Measurements from ENCODE around the gene PHYKPL. TPM values are rescaled to one million over a fixed set of nuclear protein-coding genes. Genes with fewer than 3 reads are reported as not detected.

Gene PHYKPL
- total RNA-seq, 2 donors from 2014 or later: 78.3 to 94.8 TPM

- H3K4me3 ChIP-seq: no peak overlapping the region
- no peaks in the 10 kb centered on the region for H3K36me3 ChIP-seq
Measured at GRCh38 chr5:178246624-178247279, 14.2 kb upstream of the PHYKPL start.

GRCh38 chr5:178245389-178245788 lies 12.8 kb upstream of the PHYKPL start:
- DNase-seq (ENCODE audit: low spot score) (no peak), ATAC-seq (ENCODE audit: insufficient number of reproducible peaks, low FRiP score, low read depth) (no peak)
- Histone ChIP-seq H3K9me3 (no peaks in the 10 kb centered on the region), H3K27ac (no peak overlapping the region), H3K27me3 (replicated peaks; ENCODE audit: insufficient read depth) (no peaks in the 10 kb centered on the region), H3K36me3 (no peaks in the 10 kb centered on the region), H3K4me1 (ENCODE audit: control insufficient read depth in 1 of 2, low read depth in 2 of 2) (no peaks in the 10 kb centered on the region), H3K4me3 (no peak overlapping the region)
- TF ChIP-seq, protein P1, sequence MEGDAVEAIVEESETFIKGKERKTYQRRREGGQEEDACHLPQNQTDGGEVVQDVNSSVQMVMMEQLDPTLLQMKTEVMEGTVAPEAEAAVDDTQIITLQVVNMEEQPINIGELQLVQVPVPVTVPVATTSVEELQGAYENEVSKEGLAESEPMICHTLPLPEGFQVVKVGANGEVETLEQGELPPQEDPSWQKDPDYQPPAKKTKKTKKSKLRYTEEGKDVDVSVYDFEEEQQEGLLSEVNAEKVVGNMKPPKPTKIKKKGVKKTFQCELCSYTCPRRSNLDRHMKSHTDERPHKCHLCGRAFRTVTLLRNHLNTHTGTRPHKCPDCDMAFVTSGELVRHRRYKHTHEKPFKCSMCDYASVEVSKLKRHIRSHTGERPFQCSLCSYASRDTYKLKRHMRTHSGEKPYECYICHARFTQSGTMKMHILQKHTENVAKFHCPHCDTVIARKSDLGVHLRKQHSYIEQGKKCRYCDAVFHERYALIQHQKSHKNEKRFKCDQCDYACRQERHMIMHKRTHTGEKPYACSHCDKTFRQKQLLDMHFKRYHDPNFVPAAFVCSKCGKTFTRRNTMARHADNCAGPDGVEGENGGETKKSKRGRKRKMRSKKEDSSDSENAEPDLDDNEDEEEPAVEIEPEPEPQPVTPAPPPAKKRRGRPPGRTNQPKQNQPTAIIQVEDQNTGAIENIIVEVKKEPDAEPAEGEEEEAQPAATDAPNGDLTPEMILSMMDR (IDR thresholded peaks at IDR 0.05): no peak

More at GRCh38 chr5:178246624-178247279, 14.2 kb upstream of the PHYKPL start:
- no peak for DNase-seq (ENCODE audit: low spot score)
- TF ChIP-seq, protein P1 (IDR thresholded peaks at IDR 0.05): no peak
- no peaks in the 10 kb centered on the region for H3K9me3 ChIP-seq
- no peak for ATAC-seq (ENCODE audit: insufficient number of reproducible peaks, low FRiP score, low read depth)
- no peak overlapping the region for H3K27ac ChIP-seq
- H3K27me3 ChIP-seq (replicated peaks; ENCODE audit: insufficient read depth): no peaks in the 10 kb centered on the region
- H3K4me1 ChIP-seq (ENCODE audit: control insufficient read depth in 1 of 2, low read depth in 2 of 2): no peaks in the 10 kb centered on the region

- no peak overlapping the region for H3K27ac ChIP-seq
- DNase-seq (ENCODE audit: low spot score) (no peak), ATAC-seq (ENCODE audit: insufficient number of reproducible peaks, low FRiP score, low read depth) (no peak)
- no peaks in the 10 kb centered on the region for H3K27me3 ChIP-seq (replicated peaks; ENCODE audit: insufficient read depth)
- no peaks in the 10 kb centered on the region for H3K36me3 ChIP-seq
- no peak overlapping the region for H3K4me3 ChIP-seq
- H3K4me1 ChIP-seq (ENCODE audit: control insufficient read depth in 1 of 2, low read depth in 2 of 2): no peaks in the 10 kb centered on the region
- TF ChIP-seq, protein P1 (IDR thresholded peaks at IDR 0.05): no peak
- H3K9me3 ChIP-seq: no peaks in the 10 kb centered on the region
Measured at GRCh38 chr5:178244576-178244975, 12.0 kb upstream of the PHYKPL start.

DNA sequence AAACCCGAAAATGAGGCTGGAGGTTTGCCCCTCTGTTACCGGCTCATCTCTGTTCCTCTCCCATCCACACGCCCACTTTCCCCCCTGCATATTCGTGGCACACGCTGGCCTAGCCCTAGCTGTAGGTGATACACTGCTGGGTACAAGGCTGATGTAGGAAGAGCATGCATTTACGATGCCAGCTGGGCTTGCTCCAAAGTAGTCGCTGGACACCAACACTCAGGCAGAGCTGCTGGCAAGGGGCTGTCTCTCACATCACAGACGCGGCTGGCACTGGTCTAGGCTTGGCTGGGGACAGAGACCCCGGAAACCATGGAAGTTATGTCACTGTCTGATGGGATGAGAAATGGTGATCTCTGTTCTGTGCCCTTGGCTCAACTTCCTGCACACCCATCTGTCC lies 9.8 kb upstream of the PHYKPL start:
- Histone ChIP-seq H3K9me3 (no peaks in the 10 kb centered on the region), H3K27me3 (replicated peaks; ENCODE audit: insufficient read depth) (no peaks in the 10 kb centered on the region), H3K4me3 (no peak overlapping the region), H3K27ac (no peak overlapping the region), H3K36me3 (no peaks in the 10 kb centered on the region), H3K4me1 (ENCODE audit: control insufficient read depth in 1 of 2, low read depth in 2 of 2) (no peaks in the 10 kb centered on the region)
- no peak for DNase-seq (ENCODE audit: low spot score)
- no peak for ATAC-seq (ENCODE audit: insufficient number of reproducible peaks, low FRiP score, low read depth)
- TF ChIP-seq, protein P1 (IDR thresholded peaks at IDR 0.05): no peak

GRCh38 chr5:178241688-178242231 lies 9.2 kb upstream of the PHYKPL start:
- DNase-seq (ENCODE audit: low spot score) (no peak), ATAC-seq (ENCODE audit: insufficient number of reproducible peaks, low FRiP score, low read depth) (no peak)
- peaks cover 3 to 4% of the 10 kb centered on the region in 2 donors for H3K4me1 ChIP-seq (ENCODE audit: control insufficient read depth in 1 of 2, low read depth in 2 of 2)
- H3K9me3 ChIP-seq: no peaks in the 10 kb centered on the region
- no peak overlapping the region for H3K4me3 ChIP-seq
- no peak overlapping the region for H3K27ac ChIP-seq
- no peaks in the 10 kb centered on the region for H3K27me3 ChIP-seq (replicated peaks; ENCODE audit: insufficient read depth)
- no peaks in the 10 kb centered on the region for H3K36me3 ChIP-seq
- TF ChIP-seq, protein P1 (IDR thresholded peaks at IDR 0.05): no peak

Measured in thoracic aorta (tissue), 2 donors.